Activated CD4-positive, alpha-beta T cell treated with anti-CD3 and anti-CD28 coated beads, Interleukin-2, amount 50 U/mL, for 16 hours (primary cell): ENCODE measurements around the gene VPS39.
"Not testable (repeated sequence)": the region's sequence is repeated elsewhere in the genome, so short reads cannot be mapped to it uniquely, and the experiment has no call there.

Source experiments
- DNase-seq: peaks from one replicate; pipeline ENCODE4 v3.0.0-alpha.2; 2020

The VPS39 gene, protein sequence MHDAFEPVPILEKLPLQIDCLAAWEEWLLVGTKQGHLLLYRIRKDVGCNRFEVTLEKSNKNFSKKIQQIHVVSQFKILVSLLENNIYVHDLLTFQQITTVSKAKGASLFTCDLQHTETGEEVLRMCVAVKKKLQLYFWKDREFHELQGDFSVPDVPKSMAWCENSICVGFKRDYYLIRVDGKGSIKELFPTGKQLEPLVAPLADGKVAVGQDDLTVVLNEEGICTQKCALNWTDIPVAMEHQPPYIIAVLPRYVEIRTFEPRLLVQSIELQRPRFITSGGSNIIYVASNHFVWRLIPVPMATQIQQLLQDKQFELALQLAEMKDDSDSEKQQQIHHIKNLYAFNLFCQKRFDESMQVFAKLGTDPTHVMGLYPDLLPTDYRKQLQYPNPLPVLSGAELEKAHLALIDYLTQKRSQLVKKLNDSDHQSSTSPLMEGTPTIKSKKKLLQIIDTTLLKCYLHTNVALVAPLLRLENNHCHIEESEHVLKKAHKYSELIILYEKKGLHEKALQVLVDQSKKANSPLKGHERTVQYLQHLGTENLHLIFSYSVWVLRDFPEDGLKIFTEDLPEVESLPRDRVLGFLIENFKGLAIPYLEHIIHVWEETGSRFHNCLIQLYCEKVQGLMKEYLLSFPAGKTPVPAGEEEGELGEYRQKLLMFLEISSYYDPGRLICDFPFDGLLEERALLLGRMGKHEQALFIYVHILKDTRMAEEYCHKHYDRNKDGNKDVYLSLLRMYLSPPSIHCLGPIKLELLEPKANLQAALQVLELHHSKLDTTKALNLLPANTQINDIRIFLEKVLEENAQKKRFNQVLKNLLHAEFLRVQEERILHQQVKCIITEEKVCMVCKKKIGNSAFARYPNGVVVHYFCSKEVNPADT

DNA sequence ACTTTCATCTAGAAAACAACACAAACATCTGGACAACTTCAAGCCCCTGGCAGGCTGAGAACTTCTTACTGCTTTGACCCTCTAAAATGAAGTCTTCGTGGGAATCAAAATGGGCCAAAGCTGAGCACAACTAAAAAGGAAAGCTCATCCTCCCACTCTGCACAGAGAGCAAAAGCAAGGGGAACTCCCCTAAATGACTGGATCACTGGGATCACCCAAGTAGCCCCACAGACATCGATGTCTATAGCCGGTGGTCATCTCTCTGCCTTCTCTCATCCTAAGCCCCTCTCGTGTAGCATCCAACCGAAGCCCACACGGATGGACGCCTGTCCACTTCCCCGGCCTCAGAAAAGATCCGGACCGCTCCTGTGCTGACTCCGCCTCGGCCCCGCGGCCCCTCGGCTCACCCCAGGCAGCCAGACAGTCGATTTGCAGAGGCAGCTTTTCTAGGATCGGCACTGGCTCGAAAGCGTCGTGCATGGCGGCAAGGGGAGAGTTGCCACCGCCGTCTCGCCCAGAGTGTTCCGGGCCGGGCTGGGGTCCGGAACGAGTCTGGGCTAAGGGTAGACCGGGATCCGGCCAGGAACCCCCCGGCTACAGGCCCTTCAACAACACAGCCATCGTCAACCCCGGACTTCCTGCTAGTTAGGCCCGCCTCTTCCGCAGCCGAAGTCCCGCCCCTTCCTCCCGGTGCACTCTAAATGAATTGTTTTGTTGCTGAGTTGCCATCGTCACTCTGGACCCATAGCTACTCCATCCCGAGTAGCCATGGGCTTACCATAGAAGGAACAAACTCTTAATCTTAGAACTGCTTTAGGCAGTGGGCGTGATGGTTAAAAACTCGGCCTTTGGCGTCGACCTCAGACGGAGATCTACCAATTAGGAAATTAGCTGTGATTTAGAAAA, at the start of gene VPS39:
Gene VPS39, minus strand, starts transcription at position 631 of the 906 bp plus-strand sequence. Its CDS starts 151 bp downstream, at position 480.
- DNase-seq: peak; percentile 89

DNA sequence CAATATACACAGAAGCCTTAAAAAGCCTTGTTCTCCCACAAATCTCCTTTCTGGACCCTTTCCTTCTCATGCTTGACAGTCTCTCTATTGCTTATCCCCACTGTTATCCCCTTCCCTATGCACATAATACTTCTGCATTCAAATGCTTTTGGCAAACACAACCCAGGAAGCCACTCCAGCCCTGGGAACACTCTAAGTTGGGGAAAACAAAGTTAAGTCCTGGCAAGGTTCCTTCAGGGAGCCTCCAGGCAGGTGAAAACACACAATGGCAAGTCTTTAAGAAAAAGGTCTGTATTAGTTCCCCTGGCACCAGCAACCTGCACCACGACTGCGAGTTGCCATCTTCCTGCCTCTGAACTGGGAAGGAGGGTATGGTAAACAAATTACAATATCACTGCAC, 45.2 kb upstream of the VPS39 start:
- DNase-seq: no peak

DNA sequence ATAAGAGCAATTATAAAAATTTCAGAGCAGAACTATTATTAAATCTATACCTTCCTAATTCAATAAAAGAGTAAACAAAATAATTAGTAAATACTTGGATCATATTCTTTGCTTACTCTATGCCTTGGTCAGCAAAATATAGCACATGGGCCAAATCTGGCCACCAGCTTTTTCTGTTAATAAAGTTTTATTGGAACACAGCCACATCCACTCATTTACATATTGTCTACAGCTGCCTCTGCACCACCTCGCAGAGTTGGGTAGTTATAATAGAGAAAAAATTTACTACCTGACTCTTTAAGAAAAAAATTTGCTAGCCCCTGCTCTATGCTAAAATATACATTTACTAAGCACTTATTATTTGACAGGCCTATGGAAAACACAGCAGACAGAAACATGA, 32.7 kb upstream of the VPS39 start:
- no peak for DNase-seq

DNA sequence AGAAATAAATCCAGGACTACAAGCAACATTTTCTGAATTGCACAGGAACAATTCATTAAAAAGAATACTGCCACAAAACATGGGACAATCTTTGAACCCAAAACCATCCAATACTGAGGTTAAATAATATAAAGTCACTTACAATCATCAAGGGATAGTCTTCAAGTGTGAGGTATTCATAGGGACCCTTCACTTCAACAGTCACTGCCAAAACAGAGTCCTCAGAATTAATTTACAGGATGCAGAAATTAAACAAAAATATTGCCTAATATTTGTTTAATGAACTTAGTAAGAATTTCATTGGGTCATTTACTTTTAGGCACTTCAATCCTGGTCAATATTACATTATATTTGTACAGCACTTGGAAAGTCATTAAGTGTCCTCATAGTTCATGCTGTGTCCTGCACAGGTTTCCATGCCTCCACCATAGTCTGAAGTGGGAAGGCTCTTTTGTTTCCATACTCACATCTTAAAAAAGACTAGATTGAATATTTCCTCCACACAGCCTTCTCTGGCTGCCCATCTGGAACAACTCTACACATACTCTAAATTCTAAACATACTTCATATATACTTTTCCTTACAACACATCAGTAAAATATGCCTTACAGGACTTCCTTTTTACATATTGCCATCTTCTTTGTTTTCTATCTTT, 31.6 kb upstream of the VPS39 start:
- DNase-seq: no peak

DNA sequence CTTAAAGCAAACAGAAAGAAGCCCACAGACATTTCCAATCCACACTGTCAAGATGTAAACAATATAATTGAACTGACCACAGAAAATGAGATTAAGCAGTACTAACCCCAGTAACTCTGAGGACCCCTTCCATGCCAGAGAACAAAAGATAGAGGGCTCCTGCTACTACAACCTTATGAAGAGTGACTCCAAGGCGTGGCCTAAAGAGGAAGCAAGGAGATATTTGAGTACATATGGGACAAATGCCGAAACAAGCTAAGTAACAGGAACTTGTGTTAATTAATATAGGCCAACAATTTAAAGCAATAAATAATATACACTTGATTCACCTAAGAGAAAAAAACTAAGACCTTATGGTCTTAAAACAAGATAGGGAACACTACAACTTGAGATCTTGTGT, 25.0 kb upstream of the VPS39 start:
- no peak for DNase-seq

DNA sequence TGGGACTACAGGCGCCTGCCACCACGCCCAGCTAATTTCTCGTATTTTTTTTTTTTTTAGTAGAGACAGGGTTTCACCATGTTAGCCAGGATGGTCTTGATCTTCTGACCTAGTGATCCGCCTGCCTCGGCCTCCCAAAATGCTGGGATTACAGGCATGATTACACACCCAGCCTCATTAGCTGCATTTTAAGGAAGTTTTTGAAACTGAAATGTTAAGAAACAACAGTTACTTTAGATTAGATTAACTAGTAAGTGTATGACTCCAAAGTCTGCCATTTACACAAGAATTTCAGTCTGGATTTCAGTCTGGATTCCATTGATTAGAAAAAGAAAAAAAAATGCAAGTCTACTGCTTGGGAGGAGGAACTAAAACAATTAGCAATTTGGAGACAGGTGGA, 24.5 kb upstream of the VPS39 start:
- no peak for DNase-seq

DNA sequence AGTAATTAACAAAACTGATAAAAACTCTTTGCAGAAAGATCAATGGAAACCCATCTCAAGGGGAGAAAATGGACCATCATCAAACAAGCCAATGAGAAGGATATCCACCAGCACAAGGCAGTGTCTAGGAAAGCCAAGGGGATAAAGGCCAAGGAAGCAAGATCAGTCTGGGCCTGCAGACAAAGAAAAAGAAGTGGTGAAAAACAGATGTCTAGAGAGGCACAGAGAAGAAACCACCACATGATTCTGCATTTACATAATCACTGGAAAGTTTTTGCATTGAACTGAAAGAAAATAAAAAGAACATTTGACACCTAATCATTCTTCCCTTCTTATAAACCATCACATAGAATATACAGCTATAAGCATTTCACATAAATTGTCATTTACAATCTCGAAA, 23.0 kb upstream of the VPS39 start:
- no peak for DNase-seq

DNA sequence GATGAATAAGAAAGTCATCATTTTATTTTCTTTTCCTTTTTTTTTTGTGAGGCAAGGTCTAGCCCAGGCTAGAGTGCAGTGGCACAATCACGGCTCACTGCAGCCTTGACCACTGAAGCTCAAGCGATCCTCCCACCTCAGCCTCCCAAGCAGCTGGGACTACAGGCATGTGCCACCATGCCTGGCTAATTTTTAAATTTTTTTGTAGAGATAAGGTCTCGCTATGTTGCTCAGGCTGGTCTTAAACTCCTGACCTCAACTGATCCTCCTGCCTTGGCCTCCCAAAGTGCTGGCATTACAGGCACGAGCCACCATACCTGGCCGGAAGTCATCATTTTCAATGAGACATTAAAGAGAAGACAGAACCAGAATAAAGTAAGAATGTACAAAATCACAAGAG, 20.9 kb upstream of the VPS39 start:
- not testable (repeated sequence) for DNase-seq

DNA sequence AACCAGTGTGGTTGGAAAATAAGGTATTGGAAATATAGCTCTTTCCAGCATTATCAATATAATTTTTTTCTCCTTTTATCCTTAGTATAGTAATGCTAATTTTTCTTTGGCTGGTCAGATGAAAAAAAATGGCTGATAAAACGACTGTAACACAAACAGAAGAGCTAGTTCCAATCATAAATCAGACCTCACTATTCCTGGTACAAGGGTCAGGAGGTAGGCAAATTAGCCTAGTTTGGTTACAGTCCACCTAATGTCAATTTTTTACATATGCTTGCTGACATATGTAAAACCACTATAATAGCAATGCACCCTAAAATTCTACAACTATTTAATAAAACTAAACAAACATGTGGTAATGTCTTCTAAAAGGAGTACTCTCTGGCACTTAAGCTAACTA, 19.9 kb upstream of the VPS39 start:
- no peak for DNase-seq

DNA sequence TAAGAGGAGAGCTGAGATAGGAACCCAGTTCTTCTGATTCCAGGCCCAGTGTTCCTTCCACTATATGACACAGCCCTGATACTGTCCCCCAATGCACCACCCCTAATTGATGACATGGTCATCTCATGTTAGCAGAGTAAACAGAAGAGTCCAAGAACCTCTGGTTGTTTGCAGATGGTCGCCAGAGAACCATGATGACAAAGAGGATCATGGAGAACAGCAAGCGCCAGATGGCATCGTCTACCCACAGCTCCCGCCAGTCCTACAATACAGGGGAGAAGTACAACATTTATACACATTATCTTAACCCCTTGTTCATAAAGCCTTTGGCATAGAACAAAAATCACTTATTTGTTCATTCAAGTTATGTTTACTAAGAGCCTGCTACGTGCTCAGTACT, 18.5 kb upstream of the VPS39 start:
- DNase-seq: no peak

DNA sequence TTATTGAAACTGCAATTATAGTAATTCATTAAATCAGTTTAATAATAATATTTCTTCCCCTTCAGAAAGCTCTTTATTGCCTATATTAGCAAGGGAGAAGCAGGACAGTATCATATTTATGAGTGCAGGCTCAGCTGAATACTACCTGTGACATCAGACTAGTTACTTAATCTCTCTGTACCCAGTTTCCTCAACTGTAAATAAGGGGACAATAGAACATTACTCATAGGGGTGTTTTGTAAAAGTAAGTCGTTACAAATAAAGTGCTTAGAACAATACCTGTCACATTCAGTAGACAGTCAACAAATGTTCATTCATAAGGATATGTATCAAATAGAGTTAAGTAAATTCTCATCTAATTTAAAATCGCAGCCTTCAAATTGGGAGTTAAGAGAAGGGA, 12.1 kb upstream of the VPS39 start:
- DNase-seq: no peak

DNA sequence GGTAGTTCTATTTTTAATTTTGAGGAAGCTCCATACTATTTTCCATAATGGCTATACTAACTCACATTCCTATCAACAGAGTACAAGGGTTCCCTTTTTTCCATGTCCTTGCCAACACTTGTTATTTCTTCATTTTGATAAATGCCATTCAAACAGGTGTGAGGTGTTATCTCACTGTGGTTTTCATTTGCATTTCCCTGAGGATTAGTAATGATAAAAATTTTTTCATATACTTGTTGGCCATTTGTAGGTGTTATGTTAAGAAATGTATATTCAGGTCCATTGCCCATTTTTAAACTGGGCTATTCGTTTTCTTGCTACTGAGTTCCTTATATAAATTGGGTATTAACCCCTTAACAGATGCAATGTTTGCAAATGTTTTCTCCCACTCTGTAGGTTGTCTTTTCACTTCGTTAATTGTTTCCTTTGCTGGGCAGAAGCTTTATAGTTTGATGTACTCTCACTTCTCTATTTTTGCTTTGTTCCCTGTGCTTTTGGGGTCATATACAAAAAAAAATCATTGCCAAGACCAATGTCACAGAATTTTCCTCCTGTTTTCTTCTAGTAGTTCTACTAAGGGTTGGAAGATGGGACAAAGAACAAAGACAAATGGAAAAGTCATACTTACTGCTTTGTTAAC, 11.0 kb upstream of the VPS39 start:
- no peak for DNase-seq

DNA sequence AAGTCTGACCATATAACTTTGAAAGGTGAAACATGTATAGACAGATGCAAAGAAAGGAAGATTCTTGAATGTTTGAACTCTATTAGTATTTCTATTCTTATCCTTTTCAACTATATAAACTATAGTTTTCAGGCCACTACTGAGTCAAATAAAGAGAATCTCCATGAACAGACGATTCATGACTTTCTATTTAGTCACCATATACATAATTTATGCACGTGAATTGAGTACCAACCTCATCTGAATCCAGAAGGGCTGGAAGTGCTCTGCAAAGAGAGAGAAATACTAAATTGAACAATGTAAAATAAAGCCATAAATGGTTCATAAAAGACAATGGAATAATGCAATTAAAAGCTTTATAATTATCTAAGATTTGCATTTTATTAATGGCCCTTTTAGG, 9.5 kb upstream of the VPS39 start:
- no peak for DNase-seq

DNA sequence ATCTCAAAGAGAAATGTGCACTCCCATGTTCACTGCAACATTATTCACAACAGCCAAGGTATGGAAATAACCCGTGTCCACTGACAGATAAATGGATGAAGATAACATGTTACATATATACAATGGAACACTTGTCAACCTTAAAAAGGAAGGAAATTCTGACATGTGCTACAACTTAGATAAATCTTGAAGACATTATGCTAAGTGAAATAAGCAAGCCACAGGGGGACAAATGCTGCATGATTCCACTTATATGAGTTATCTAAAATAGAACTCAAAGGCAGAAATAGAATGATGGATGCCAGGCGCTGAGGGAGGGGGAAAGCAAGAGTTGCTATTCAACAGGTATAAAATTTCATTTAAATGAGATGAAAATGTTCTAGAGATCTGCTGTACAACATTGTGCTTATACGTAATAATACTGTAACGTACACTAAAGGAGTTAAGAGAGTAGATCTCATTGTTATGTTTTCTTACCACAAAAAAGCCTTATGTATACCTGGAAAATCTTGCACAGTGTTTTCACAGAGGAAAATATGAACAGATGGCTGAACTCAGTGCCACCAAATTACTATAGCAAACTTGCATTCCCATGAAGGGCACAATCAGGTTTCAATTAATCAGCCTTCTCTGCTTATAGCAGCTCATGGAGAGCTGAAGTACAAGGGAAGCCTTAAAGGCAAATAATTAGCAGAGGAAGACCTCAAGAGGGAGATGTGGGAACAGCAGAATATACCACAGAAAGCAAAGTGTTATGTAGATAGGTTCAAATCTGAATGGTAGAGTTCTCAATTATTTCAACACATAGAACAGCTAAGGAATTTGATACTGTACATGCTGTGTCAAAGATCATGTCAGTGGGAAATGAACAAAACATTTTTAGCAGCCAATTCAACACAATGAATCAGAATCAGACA, 8.1 kb upstream of the VPS39 start:
- DNase-seq: no peak

DNA sequence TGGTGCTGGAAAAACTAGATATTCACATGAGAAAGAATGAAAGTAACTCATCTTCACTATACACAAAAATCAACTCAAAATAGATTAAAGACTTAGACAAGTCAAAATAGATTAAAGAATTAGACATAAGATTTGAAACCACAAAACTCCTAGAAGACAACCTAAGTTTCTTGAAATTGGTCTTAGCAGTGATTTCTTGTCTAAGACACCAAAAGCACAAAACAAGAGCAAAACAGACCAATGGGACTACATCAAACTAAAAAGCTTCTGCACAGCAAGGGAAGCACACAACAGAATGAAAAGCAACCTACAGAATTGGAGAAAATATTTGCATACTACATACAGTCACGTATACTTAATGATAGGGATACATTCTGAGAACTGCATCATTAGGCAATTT, 6.5 kb upstream of the VPS39 start:
- no peak for DNase-seq

DNA sequence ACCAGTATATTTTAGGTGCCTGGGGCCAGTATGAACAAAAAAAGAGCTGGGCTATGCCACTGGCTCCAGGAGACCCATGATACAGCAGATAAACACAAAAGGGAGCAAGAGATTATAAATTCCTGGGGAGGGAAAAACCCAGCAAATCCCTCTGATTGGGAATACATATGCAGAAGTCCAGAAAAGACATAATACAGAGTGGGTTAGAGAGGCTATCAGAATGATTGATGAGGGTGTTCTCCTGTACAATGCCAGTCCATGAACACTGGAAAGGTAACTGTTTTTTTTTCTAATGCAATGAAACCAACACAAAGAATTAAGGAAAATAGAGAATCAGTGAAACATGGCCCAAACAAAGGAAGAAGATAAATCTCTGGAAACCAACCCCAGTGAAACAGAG, 5.4 kb upstream of the VPS39 start:
- DNase-seq: no peak

DNA sequence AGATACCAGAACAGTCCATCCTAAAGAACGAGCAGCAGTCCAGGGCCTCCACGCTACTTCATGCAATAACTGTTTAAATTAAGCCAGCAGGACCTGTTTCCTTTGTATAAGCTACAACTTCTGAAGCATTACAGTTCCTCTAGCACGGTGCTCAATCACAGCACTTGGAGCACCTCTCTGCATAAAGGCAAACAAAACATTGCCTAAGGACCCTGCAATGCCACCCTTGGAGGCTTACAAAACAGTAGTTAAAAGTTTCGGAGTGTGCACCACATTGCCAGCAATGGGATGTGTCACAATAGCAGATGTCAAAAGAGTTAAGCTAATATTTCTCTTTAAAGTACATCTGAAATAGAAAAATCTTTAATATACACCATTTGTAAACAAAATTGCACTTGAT, 2.6 kb upstream of the VPS39 start:
- DNase-seq: no peak

DNA sequence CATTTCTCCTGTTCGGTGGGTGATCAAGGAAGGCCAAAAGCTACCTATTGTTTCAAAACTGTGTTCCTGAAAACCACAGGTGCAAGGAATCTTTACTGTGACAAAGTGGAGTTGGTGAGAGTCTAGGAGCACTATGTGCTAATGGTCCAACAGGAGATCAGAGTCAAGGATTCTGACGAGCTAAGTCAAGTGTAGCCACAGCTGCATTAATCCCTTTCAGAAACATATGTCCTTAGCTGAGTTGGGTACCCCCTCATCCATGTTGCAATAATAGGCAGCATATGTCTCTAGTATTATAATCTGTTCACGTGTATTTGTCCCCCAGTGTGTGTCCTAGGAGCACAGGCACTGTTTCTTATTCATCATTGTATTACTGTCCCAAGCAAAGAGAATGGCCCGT, 1.7 kb downstream of the VPS39 start:
- no peak for DNase-seq

DNA sequence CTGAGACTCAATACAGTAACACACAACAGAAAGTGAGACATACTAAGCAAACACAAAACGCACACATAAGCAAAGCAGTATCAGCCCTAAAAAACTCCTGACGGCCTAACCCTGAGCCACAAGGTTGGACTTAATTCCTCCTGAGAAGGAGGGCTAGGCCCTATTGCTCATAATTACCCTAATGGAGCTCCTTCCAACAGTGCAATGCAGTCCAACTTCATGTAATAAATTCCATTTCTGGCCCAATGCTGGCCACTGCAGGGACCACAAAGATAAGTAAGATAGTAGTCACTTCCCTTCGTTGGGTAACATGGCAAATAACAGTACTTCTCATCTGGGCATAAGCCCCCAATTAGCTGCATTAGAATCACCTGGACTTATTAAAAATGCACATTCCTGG, 4.2 kb downstream of the VPS39 start:
- no peak for DNase-seq

DNA sequence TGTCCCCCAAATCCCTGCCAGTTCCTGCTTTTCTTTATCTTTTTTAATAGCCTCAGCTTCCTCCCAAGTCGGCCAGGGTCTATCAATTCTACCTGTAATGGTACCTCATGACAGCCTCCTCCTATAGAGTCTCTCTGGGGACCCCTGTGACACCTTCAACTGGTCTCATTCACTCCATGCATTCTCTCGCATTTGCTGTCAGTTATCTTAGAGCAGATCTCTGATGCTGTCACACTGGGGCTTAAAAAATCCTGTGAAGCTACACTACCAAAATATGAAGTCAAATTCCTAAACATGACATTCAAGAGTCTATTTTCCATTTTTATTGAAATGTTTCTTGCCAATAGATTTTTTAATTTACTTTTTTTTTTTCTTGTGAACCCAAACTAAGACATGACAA, 5.5 kb downstream of the VPS39 start:
- DNase-seq: no peak

DNA sequence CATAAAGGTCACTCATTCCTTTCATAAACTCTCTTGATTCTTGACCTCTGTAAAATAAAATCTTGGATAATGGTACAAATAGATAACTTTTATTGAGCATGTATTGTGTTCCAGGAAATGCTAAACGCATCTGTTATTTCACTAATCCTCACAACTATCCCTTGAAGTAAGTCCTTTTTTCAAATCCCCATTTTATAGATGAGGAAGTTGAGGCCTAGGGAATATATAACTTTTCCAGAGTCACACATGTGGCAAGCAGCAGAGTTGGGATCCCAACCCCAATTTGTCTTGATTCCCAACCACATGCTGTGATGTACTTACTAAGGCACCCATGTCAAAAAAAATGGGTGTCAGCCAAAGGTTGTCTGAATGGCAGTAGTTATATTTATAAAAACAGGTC, 6.3 kb downstream of the VPS39 start:
- no peak for DNase-seq
